ENCODE measurements around the gene KRTAP2-1.
"Not testable (repeated sequence)": the region's sequence is repeated elsewhere in the genome, so short reads cannot be mapped to it uniquely, and the experiment has no call there.

The KRTAP2-1 gene

DNA sequence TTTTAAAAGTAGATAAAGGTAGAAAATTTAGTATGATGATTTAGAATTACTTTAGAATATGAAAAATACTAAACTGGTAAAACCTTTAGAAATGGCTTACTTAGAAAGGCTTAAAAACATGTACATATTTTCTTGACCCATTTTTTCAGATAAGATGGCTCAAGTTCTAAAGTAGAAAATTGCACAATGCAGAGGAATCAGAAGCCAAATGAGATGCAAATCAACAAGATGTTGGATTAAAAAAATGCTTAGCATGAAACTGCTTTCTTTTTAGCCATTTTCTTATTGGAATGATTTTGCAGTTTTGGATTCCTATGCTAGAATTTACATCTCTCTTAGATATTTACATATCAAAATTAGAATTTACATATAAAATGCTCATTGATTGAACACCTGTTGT lies 36.7 kb downstream of the KRTAP2-1 start:
- no peak for DNase-seq

- DNase-seq = no peak
Measured at GRCh38 chr17:41009936-41010335, 37.2 kb downstream of the KRTAP2-1 start.

- DNase-seq = no peak
Measured at GRCh38 chr17:41009301-41009760, 37.8 kb downstream of the KRTAP2-1 start.

GRCh38 chr17:41008811-41009210 lies 38.3 kb downstream of the KRTAP2-1 start, which contains the start of gene KRTAP3-1:
Gene KRTAP3-1, minus strand, starts transcription at chr17:41009128. Its CDS starts 54 bp downstream, at chr17:41009074.
- no peak for DNase-seq

DNA sequence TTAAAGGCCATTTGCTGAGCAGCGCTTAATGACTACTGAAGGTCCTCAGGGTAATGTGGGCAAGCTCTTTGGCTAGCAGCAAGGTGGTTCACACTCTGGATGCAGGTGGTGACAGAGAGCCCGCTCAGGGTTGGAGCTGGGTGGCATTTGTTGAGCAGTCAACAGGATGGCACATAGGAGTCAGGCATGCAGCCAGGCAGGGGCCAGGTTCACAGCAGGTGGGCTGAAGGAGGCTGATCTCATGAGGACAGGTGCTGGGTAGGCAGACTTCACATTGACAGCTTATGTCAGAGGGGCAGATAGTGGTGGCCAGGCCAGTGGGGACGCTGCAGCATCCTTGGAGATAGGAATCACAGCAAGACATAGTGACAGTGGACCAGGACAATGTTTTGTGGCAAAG lies 42.7 kb downstream of the KRTAP2-1 start:
- no peak for DNase-seq

DNA sequence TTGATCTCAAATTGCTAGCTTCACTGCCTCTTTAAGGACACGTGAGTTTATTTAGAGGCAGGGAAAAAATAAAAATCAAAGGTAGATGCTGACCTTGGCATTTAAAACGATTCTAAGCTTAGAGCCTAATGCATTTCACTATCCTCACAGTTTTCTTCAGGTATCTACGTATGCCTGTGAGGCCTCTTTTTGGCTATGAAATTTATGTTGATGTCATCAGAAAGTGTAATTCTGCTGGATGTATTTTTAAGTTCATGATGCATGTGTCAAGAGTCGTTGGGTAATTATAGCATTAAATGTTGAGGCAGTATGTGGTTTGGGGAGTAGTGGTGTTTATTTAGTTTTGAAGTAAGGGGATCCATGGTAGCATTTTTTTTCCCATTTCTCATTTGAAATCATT lies 43.2 kb downstream of the KRTAP2-1 start:
- DNase-seq = no peak

GRCh38 chr17:41002814-41003213 lies 44.3 kb downstream of the KRTAP2-1 start:
- DNase-seq = no peak

DNA sequence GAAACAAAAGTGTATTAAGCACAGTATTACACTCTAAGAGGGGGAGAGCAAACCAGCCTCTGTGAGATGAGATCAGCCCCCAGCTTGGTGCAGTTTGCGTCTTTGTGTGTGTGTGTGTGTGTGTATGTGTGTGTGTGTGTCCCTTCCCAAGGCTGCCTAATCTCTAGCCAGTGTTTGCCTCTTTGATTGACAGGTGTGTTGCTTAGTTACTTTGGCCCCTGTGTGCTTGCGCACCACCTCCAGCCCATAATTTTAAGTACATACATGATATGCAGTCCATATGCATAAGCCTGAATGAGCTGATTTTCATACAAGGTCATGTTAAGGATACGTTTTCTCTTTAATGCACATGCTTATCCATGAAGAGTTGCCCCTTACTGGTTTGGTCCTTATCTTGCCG lies 45.3 kb downstream of the KRTAP2-1 start:
- no peak for DNase-seq

DNA sequence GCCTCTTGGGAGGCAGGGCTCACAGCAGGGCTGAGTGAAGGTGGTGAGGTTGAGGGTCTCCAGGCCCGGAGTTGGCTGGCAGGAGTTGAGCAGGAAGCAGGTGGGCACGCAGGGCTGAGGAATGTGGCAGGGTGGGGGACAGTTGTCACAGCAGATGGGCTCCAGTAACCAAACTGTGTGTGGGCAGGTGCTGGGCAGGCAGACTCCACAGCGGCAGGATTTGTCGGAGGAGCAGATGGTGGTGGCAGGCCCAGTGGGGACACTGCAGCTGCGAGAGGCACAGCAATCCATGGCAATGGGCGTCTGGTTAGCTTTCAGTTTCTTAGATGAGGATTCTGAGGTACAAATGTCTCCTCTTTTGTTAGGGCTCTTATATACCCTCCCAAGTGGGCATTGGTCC lies 47.6 kb downstream of the KRTAP2-1 start, which contains the start of gene KRTAP3-2:
Gene KRTAP3-2, minus strand, starts transcription at position 344 of the 400 bp plus-strand sequence. Its CDS starts 53 bp downstream, at position 291.
- DNase-seq = not testable (repeated sequence)

- no peak for DNase-seq
Measured at GRCh38 chr17:40997361-40997760, 49.8 kb downstream of the KRTAP2-1 start.

DNA sequence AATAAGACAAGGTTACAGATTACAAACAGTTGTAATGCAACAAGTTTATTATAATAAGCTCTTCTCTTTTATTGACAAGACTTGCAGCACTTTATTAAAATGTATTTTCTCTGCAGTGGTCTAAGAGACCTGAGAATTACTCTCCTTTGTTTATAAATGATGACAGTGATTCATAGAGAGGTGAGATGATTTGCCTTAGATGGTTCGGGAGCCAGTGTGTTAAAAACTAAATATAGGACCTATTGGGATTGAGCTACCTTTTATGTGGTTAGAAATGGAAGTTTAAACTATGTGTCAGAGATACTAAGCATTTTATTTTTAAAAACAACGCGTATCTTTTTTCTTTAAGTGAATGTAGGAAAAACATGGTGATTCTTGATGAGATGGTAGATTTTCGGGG lies 50.3 kb downstream of the KRTAP2-1 start:
- no peak for DNase-seq

Data from eye (tissue), 1 donor.